NCI-H187 (cell line): ENCODE data around the gene NFIA.

Experiments used
- DNase-seq, 2 experiments: peaks; one replicate each; lab custom pipeline; 2025; lab: John Stamatoyannopoulos, UW

The NFIA gene

GRCh38 chr1:61183471-61184039 lies 101.2 kb downstream of the NFIA start:
- no peak for DNase-seq

GRCh38 chr1:61184040-61184713 lies 101.8 kb downstream of the NFIA start:
- DNase-seq: no peak

- no peak for DNase-seq
Observed at GRCh38 chr1:61184714-61185106, 102.3 kb downstream of the NFIA start.

- DNase-seq: no peak
Observed at GRCh38 chr1:61186753-61187152, 104.4 kb downstream of the NFIA start.

- DNase-seq: no peak
Observed at GRCh38 chr1:61187352-61188086, 105.2 kb downstream of the NFIA start.

- DNase-seq: no peak
Observed at GRCh38 chr1:61190153-61190552, 107.8 kb downstream of the NFIA start.

- DNase-seq: no peak
Observed at GRCh38 chr1:61190618-61191432, 108.5 kb downstream of the NFIA start.

- no peak for DNase-seq
Observed at GRCh38 chr1:61191433-61191720, 109.0 kb downstream of the NFIA start.

- no peak for DNase-seq
Observed at GRCh38 chr1:61192663-61193330, 110.4 kb downstream of the NFIA start.

- no peak for DNase-seq
Observed at GRCh38 chr1:61193808-61194207, 111.4 kb downstream of the NFIA start.

- no peak for DNase-seq
Observed at GRCh38 chr1:61198554-61198953, 116.2 kb downstream of the NFIA start.

- no peak for DNase-seq
Observed at GRCh38 chr1:61201035-61201434, 118.7 kb downstream of the NFIA start.

- no peak for DNase-seq
Observed at GRCh38 chr1:61202854-61203598, 120.7 kb downstream of the NFIA start.

- DNase-seq: no peak
Observed at GRCh38 chr1:61204528-61204927, 122.2 kb downstream of the NFIA start.

GRCh38 chr1:61207416-61207815 lies 125.1 kb downstream of the NFIA start:
- DNase-seq: no peak

- DNase-seq: no peak
Observed at GRCh38 chr1:61208172-61208571, 125.8 kb downstream of the NFIA start.

GRCh38 chr1:61208831-61209230 lies 126.5 kb downstream of the NFIA start:
- DNase-seq: no peak

- DNase-seq: no peak
Observed at GRCh38 chr1:61210435-61211154, 128.2 kb downstream of the NFIA start.

- no peak for DNase-seq
Observed at GRCh38 chr1:61213245-61214011, 131.1 kb downstream of the NFIA start.

GRCh38 chr1:61215119-61215518 lies 132.8 kb downstream of the NFIA start:
- no peak for DNase-seq
